Limb (tissue), 2 donors: ENCODE measurements around the gene MAP3K14.
"Not testable (repeated sequence)": the region's sequence is repeated elsewhere in the genome, so short reads cannot be mapped to it uniquely, and the experiment has no call there.

Source experiments
- DNase-seq, 2 donors: peaks; one replicate each; pipeline ENCODE4 v3.0.0-alpha.2; 2016; ENCODE audit errors: extremely low spot score in 2 of 2

The MAP3K14 gene

GRCh38 chr17:45302220-45302619 is 14.6 kb downstream of the MAP3K14 start:
- not testable (repeated sequence) for DNase-seq

- no peak for DNase-seq
These were observed 15.1 kb downstream of the MAP3K14 start for GRCh38 chr17:45301674-45302073.

- no peak for DNase-seq
These were observed 16.6 kb downstream of the MAP3K14 start for GRCh38 chr17:45300060-45300751.

- peak; percentile 56 to 79 for DNase-seq
These were observed 17.5 kb downstream of the MAP3K14 start for GRCh38 chr17:45299361-45299760.

- no peak for DNase-seq
These were observed 18.1 kb downstream of the MAP3K14 start for GRCh38 chr17:45298546-45299285.

GRCh38 chr17:45296833-45297124 is 20.0 kb downstream of the MAP3K14 start:
- no peak for DNase-seq

GRCh38 chr17:45296003-45296832 is 20.6 kb downstream of the MAP3K14 start:
- DNase-seq, result no peak

- DNase-seq, result no peak
These were observed 22.3 kb downstream of the MAP3K14 start for GRCh38 chr17:45294506-45294905.

GRCh38 chr17:45293413-45294211 is 23.2 kb downstream of the MAP3K14 start:
- DNase-seq, result no peak

GRCh38 chr17:45292696-45293412 is 24.0 kb downstream of the MAP3K14 start:
- DNase-seq, result no peak

GRCh38 chr17:45291171-45291805 is 25.5 kb downstream of the MAP3K14 start:
- no peak for DNase-seq

GRCh38 chr17:45290269-45290765 is 26.5 kb downstream of the MAP3K14 start:
- DNase-seq, result no peak

GRCh38 chr17:45289301-45290268 is 27.2 kb downstream of the MAP3K14 start:
- no peak for DNase-seq

GRCh38 chr17:45288825-45289224 is 28.0 kb downstream of the MAP3K14 start:
- DNase-seq, result peak in 1 of 2 donors; percentile 48

GRCh38 chr17:45287526-45288500 is 29.0 kb downstream of the MAP3K14 start:
- peak; percentile 57 to 66 for DNase-seq

GRCh38 chr17:45286286-45286685 is 30.5 kb downstream of the MAP3K14 start:
- DNase-seq, result no peak
